ENCODE data around the gene AJM1.

Gene AJM1

DNA sequence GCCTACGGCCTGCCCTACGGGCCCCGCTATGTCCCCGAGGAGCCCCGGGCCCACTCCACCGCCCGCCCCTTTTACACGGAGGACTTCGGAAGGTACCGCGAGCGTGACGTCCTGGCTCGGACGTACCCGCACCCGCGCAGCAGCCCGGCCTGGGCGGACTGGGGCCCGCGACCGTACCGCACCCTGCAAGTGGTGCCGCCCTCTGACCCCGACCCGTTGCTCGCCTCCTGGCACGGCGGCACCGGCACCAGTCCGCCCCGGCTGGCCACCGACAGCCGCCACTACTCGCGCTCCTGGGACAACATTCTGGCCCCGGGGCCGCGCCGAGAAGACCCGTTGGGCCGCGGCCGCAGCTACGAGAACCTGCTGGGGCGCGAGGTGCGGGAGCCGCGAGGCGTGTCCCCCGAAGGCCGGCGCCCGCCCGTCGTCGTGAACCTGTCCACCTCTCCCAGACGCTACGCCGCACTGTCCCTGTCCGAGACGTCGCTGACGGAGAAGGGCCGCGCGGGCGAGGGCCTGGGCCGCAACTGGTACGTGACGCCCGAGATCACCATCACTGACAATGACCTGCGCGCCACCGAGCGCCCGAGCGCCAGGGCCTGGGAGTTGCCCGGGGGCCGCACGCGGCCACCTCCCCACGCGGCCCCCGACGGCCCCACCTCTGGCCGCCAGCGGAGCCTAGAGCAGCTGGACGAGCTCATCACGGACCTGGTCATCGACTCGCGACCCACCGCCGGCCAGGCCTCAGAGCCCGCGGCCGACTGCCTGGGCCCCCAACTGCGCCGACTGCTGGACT, 3.4 kb downstream of the AJM1 start:
- no peak for DNase-seq (ENCODE audit: low spot score)

DNA sequence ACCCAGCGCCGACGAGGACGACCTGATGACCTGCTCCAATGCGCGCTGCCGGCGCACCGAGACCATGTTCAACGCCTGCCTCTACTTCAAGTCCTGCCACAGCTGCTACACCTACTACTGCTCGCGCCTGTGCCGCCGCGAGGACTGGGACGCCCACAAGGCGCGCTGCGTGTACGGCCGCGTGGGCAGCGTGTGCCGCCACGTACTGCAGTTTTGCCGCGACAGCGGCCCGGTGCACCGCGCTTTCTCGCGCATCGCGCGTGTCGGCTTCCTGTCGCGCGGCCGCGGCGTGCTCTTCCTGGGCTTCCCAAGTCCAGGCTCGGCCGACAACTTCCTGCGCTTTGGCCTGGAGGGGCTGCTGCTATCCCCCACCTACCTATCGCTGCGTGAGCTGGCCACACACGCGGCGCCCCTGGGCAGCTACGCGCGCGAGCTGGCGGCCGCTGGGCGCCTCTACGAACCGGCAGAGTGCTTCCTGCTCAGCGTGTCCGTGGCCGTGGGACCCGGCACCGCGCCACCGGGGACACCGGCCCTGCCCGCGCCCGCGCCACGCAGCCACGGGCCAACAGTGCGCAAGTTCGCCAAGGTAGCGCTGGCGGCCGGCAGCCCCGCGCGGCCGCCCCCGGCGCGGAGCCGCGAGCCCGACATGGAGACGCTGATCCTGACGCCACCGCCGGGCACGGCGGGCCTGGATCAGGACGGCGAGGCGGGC, 4.3 kb downstream of the AJM1 start:
- DNase-seq (ENCODE audit: low spot score), result no peak

DNA sequence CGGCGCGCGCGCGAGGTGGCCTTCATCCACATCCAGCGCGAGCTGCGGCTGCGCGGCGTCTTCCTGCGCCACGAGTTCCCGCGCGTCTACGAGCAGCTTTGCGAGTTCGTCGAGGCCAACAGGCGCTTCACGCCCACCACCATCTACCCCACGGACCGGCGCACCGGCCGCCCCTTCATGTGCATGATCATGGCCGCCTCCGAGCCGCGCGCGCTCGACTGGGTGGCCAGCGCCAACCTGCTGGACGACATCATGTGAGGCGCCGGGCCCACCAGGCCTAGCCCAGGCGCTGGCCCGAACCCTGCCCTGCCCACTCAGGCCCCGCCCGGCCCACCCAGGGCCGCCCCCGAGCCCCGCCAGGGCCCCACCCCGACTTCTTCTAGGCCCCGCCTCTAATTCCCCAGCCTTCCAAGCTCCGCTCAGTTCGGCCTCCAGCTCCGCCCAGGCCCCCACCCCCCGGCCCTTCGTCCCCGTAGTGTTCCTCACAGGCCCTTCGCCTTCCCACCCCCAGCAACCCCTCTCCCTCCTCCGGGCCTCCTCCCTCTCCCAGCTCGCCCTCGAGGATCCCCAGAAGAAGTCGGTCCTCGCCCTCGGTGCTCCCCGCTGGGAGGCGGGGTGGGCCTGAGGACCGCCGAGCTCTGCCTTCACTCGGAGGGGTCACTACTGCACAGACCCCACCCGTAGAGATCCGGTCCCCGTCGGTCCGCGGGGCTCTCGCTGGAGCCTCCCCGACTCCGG, 5.0 kb downstream of the AJM1 start:
- no peak for DNase-seq (ENCODE audit: low spot score)

DNA sequence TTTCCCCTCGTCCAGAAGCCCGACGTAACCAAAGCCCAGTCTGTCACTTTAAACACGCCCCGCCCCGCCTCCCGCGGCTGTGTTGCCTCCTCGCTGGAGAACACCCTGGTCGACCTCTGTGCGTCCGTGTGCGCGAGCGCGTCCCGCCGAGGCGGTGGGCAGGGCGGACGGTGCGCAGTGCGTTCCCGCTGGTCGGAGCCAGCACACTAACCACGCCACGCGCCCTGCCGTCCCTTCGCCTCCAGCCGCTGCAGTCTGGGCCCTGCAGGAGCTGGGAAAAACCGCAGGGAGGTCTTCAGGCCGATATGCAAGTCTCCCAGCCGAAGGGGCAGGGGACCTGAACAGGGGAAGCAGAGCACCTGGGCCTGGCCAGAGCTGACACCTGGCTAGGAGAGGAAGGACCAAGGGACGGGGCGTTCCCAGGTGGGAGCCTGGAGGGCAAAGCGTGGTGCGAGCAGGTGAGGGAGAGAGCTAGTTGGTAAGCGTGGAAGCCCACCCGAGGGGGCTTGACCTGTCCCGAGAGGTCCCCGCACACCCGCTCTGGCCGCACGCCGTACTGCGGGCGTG, 5.6 kb downstream of the AJM1 start:
- peak; percentile 52 for DNase-seq (ENCODE audit: low spot score)

DNA sequence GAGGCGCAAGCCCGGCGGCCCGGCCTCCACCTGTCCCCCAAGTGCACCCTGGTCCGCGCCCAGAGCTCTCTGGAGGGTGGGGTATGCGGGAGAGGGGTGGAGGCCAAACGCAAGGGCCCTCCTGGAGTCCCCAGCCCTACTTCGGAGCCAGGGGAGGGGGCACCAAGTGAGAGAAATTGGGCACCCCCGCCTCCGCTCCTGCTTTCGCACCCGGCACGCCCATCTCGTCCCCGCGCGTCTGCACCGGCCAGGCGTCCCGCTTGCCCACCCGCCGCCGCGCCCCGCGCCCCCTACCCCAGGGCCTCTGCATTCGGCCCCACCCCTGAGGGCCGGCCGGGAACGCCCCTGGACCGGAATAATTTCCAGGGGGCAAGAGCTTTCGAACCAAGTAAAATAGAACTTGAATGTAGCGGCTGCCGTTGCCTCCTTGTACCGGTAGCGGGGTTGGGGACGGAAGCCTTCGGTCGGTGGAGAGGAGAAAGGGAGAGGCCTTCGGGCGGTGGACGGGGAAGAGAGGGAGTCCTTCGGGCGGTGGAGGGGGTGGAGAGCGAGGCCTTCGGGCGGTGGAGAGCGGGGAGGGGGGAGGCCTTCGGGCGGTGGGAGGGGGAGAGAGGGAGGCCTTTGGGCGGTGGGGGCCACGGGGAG, 6.2 kb downstream of the AJM1 start:
- DNase-seq (ENCODE audit: low spot score), result no peak

DNA sequence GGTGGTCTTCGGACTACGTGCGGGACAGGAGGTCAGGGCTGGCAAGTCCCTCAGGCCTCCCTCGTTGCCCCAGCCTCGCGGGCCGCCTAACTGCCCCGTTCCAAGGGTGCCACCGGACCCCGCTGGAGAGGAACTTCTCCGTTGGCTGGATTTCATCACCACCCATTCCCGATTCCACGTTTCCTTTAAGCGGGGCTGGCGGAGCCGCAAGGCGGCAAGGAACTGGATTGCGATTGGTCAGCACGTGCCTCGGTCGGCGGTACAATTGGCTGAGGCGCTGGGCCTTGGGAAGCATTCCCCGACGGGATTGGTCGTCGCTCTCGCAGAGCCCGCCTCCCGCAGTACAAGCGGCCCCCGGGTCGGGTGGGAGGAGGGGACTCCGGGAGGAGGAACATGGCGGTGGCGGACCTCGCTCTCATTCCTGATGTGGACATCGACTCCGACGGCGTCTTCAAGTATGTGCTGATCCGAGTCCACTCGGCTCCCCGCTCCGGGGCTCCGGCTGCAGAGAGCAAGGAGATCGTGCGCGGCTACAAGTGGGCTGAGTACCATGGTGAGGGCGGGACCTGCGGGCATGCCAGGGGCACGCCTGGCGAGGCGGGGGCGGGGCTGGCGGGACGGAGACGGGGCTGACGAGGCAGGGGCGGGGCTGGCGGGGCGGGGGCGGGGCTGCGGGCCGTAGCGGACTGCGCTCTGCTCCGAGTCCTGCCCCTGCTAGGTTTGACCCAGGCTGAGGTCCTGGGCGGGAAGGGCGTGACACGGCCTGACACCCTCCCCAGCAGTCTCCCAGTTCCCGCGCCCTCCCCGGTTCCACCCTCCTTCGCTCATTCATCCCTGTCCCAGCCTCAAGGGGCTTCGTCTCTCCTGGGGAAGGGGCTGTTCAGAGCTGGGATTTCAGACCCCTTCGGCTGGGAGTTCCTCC, 7.0 kb downstream of the AJM1 start, which contains the start of gene PHPT1:
Gene PHPT1 (plus strand): TSS at position 372 of the 922 bp plus-strand sequence. CDS start 22 bp downstream, at position 394.
- DNase-seq (ENCODE audit: low spot score), result peak; percentile 97

DNA sequence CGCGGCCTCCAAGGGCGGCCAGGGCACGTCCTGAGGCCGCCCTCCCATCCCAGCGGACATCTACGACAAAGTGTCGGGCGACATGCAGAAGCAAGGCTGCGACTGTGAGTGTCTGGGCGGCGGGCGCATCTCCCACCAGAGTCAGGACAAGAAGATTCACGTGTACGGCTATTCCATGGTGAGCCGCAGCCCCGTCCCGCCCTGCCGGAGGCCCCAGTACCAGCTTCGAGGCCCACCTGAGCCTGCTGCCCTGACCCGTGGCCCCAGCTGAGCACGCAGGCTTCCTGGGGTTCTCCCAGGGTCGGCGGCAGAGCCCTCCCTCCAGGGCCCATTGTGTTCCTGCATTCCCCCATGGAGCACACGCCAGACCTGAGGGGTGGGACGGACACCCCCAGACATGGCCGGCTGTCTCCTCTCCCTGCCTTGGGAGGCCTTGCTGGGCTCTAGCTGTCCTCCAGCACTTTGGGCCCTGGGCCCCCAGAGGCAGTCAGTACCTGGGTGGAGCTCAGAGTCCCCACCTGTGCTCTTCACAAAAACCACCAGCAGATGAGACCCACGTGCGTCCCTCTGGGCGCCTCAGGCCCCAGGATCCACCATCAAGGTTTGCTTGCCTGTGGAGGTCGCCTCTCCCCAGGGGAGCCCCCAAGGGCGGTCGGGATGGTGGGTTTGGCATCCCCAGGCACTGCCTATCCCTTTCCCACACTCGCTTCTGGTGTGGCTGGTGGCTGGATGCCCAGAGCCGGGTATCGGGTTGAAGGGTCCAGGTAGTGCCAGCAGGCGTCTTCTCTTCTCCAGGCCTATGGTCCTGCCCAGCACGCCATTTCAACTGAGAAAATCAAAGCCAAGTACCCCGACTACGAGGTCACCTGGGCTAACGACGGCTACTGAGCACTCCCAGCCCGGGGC, 7.9 kb downstream of the AJM1 start:
- no peak for DNase-seq (ENCODE audit: low spot score)

DNA sequence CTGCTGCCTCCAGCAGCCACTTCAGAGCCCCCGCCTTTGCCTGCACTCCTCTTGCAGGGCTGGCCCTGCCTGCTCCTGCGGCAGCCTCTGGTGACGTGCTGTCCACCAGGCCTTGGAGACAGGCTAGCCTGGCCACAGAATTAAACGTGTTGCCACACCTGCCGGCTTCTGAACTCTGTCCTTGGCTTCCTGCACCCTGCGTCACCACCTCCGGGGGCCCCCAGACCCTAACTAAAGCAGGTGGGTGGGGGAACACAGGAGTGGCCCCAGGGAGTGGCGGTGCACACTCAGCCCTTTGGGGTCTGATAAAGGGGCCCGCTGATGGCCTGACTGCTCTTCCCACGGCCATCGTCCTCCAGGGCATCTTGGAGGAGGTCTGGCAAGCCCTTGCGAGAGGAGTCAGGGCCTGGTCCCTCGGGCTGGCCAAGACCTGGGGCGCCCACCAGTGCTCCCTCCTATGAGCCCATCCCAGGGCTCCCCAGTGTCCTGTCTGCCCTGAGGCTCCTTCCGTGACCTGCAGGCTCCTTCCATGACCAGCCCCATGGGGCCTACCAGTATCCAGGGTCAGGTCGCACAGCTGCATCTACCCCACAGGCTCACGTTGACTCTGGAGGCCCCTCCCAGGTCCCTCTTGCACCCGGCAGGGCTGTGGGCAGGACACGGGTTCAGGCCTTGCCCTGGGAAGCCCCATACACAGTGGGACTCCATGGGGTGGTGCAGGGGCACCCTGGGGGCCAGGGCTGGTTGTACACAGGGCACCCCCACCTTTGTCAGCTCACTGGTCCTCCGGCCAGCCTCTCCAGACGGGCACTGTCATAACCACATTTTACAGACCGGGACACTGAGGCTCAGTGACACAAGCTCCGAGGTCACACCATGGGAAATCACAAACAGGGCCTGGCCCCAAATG, 8.8 kb downstream of the AJM1 start:
- DNase-seq (ENCODE audit: low spot score), result no peak

DNA sequence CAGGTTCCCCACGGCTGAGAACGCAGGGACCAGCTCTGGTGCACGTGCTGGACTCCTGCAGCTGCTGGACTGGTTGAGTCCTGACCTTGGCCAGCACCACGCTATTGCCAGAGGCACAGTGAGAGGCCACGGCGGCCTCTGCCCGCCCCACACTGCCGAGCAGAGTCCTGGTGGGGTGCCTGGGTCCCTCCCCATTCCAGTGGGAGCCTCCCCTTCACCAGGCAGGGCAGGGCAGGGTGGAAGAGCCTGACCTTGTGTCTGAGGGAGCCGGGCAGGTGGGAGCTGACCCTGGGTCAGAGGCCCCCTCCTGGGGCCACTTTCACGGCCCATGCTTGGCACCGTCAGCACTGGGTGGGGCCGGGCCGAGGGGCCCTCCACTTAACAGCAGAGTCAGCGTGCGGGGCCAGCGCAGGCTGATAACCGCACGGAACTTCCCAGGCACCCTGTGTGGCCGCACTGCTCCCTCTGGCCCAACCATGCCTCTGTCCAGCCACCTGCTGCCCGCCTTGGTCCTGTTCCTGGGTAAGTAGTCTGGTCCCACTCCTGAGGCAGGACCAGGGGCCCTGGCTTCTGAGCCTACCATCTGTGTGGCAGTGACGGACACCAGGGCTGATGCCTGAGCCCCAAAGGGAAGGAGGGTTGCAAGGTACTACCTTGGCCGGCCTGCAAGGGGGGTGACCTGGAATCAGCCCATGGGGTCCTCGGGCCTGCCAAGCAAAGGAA, 9.8 kb downstream of the AJM1 start, which contains the start of gene MAMDC4:
Gene MAMDC4 (plus strand): TSS at position 406 of the 723 bp plus-strand sequence. CDS start 71 bp downstream, at position 477.
- no peak for DNase-seq (ENCODE audit: low spot score)

DNA sequence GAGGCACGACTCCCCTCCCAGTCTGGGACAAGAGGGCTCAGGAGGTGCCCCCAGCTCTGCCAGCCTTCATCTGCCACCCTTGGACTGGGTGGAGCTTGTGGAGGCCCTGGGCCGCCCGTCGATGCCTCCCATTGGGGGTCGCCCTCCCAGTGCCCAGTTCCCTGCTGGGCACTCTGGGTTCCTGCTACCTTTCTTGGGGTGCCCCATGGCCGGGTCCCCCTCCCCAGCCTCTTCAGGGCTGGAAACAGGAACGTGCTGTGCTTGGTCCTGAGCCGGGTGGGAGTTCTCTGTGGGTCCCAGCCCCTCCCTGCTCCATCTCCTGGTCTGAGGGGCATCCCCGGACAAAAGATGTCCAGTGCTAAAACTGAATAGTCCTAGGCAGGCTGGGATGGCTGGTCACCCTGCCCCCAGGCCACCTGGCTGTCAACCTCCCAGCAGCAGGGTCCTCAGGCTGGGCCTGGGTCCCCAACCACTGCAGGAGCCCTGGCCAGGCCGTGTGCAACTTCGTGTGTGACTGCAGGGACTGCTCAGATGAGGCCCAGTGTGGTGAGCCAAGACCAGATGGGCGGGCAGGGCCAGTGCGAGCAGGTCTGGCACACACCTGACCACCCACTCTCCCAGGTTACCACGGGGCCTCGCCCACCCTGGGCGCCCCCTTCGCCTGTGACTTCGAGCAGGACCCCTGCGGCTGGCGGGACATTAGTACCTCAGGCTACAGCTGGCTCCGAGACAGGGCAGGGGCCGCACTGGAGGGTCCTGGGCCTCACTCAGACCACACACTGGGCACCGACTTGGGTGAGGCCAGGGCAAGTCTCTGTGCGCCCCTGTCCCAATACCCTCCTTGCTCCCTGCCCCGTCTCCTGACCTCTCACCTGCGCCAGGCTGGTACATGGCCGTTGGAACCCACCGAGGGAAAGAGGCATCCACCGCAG, 10.7 kb downstream of the AJM1 start:
- DNase-seq (ENCODE audit: low spot score), result no peak

DNA sequence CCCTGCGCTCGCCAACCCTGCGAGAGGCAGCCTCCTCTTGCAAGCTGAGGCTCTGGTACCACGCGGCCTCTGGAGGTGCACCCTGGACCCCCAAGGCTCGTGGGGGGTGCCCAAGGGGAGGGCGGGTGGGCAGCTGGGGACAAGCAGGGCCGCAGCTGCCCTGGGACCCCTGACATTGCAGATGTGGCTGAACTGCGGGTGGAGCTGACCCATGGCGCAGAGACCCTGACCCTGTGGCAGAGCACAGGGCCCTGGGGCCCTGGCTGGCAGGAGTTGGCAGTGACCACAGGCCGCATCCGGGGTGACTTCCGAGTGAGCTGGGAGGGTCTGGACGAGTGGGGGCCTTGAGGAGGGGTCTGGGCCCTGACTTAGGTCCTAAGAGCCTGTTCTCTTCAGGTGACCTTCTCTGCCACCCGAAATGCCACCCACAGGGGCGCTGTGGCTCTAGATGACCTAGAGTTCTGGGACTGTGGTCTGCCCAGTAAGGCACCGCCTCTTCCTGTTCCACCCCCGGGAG, 11.4 kb downstream of the AJM1 start:
- no peak for DNase-seq (ENCODE audit: low spot score)

DNA sequence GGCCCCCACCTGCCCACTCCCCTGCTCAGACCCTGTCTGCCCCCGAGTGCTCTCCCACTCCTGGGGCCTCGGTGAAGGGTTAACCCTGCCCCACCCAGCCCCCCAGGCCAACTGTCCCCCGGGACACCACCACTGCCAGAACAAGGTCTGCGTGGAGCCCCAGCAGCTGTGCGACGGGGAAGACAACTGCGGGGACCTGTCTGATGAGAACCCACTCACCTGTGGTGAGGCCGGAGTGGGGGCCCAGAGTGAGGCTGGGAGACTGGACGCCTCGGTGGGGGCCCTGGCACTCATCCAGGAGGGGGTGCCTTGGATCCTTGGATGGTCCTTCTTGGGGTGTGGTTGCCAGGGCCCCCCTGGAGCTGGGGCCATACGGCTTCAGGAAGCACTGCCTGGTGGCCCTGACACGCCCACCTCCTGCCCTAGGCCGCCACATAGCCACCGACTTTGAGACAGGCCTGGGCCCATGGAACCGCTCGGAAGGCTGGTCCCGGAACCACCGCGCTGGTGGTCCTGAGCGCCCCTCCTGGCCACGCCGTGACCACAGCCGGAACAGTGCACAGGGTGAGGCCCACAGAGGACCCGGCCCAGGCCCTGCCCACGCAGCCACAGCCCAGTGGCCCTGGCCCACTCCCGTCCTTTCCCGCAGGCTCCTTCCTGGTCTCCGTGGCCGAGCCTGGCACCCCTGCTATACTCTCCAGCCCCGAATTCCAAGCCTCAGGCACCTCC, 12.0 kb downstream of the AJM1 start:
- no peak for DNase-seq (ENCODE audit: low spot score)

DNA sequence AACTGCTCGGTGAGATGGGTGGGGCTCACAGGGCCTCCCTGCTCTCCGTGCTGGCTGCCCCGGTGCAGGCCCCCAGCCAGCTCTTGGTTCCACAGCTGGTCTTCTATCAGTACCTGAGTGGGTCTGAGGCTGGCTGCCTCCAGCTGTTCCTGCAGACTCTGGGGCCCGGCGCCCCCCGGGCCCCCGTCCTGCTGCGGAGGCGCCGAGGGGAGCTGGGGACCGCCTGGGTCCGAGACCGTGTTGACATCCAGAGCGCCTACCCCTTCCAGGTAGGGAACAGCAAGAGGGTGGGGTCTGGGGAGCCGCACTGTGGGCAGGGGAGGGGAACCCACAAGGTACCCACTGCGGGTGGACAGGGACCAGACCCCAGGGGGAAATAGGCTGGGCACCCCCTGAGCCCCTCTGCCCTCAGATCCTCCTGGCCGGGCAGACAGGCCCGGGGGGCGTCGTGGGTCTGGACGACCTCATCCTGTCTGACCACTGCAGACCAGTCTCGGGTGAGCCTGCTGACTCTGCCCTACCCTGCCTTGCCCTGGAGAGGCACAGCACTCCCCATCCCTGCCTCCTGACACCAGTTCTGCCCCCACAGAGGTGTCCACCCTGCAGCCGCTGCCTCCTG, 12.7 kb downstream of the AJM1 start:
- DNase-seq (ENCODE audit: low spot score), result no peak

DNA sequence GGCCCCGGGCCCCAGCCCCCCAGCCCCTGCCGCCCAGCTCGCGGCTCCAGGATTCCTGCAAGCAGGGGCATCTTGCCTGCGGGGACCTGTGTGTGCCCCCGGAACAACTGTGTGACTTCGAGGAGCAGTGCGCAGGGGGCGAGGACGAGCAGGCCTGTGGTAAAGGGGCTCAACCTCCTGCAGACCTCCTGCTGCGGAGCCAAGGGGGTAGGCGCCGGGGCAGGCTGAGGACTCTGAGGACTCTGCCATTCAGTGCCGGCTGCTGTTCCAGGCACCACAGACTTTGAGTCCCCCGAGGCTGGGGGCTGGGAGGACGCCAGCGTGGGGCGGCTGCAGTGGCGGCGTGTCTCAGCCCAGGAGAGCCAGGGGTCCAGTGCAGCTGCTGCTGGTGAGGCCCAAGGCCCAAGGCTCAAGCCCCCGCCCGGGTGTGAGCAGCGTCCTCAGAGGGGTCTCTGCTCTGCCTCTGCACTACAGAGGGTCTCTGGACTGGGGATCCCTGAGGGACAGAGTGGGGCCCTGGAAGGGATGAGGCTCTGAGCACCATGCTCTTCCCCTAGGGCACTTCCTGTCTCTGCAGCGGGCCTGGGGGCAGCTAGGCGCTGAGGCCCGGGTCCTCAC, 13.3 kb downstream of the AJM1 start:
- DNase-seq (ENCODE audit: low spot score), result no peak

DNA sequence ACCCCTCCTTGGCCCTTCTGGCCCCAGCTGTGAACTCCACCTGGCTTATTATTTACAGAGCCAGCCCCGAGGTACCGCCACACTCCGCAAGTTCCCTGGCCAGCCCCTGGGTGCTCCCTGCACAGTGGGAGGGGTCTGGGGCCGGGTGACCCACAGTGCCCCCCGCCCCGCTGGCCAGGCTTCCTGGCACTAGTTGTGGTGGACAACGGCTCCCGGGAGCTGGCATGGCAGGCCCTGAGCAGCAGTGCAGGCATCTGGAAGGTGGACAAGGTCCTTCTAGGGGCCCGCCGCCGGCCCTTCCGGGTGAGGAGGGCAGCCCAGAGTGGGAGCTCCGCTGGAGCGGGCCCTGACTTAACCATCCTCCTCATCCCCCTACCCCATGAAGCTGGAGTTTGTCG, 13.8 kb downstream of the AJM1 start:
- DNase-seq (ENCODE audit: low spot score), result no peak
